ENCODE data around the gene NCOA1. TPM values are rescaled to one million over a fixed set of nuclear protein-coding genes. Genes with fewer than 3 reads are reported as not detected.
A peak's percentile ranks its signal among the peaks of the same experiment; 100 is the strongest.

NCOA1 gene
- total RNA-seq, 2 experiments from 2014 or later, result 35.5 to 40.6 TPM

DNA sequence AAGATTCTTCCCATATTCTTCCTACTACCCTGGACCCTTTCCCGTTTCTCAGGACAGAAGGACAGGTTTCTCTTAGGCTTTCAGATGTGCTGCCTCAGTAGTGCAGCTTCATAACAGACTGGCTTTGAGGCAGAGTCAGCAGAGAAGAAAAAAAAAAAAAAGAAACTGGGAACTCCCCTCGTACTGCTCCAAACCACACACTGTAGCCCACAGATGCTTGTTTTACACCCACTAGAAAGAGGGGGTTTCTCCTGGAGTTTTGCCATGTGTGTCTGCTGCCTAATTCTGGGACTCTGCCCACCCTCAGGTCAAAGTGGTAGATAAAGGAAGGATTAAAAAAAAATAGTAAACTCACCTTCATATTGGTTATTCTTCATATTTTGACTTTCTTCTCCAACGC, 95.9 kb downstream of the NCOA1 start:
- intact Hi-C loops (cut with DNase I, micrococcal nuclease), result no loop called here
- Mint-ChIP-seq H3K9me3 (no peaks in the 10 kb centered on the region), H3K36me3 (ENCODE audit: low read depth) (peaks cover 68% of the 10 kb centered on the region), H3K4me1 (ENCODE audit: low read depth) (peaks cover 42% of the 10 kb centered on the region), H3K27ac (no peak overlapping the region), H3K4me3 (no peak overlapping the region), H3K27me3 (no peaks in the 10 kb centered on the region)
- Histone ChIP-seq H3K36me3 (ENCODE audit: insufficient read depth, low read length) (peaks cover 9% of the 10 kb centered on the region), H3K27me3 (ENCODE audit: control insufficient read depth in 1 of 2, insufficient read depth in 2 of 2, low read length in 2 of 2) (no peaks in the 10 kb centered on the region), H3K4me3 (ENCODE audit: low read length) (no peak overlapping the region), H3K9me3 (ENCODE audit: control insufficient read depth in 1 of 2, insufficient read depth in 1 of 2, low read length in 2 of 2) (no peaks in the 10 kb centered on the region), H3K27ac (ENCODE audit: low read depth in 1 of 2, low read length in 2 of 2) (no peak overlapping the region), H3K4me1 (ENCODE audit: insufficient read depth, low read length) (peaks cover 10% of the 10 kb centered on the region)
- ATAC-seq (ENCODE audit: poor library complexity) (peak; percentile 26), DNase-seq (peak in 3 of 14 experiments; percentile 9 to 66 (median 55))
- ChIA-PET CTCF (no interaction called here), POLR2A (no interaction called here)
- TF ChIP-seq, protein P1, sequence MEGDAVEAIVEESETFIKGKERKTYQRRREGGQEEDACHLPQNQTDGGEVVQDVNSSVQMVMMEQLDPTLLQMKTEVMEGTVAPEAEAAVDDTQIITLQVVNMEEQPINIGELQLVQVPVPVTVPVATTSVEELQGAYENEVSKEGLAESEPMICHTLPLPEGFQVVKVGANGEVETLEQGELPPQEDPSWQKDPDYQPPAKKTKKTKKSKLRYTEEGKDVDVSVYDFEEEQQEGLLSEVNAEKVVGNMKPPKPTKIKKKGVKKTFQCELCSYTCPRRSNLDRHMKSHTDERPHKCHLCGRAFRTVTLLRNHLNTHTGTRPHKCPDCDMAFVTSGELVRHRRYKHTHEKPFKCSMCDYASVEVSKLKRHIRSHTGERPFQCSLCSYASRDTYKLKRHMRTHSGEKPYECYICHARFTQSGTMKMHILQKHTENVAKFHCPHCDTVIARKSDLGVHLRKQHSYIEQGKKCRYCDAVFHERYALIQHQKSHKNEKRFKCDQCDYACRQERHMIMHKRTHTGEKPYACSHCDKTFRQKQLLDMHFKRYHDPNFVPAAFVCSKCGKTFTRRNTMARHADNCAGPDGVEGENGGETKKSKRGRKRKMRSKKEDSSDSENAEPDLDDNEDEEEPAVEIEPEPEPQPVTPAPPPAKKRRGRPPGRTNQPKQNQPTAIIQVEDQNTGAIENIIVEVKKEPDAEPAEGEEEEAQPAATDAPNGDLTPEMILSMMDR (IDR thresholded peaks at IDR 0.05), result no peak

DNA sequence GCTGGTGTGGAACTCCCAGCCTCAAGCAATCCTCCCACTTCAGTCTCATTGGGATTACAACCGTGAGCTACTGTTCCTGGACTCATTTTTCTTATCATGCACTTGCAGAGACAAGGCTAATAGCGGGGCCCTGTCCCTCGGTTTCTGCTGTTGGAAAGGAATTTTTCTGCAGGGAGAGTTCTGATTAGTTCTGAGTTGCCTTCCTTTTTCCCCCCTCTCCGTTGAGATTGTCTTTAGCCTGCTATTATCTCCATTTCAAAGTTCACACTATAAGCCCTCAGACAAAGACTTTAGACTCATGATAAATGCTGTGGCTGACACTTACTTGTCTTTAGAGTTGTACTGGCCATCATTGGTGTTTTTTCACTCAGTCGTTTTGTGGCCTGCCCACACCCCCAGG, 97.2 kb downstream of the NCOA1 start:
- ChIA-PET CTCF (no interaction called here), POLR2A (interaction anchor here (0.6 kb wide), 1 partner anchor 140 kb away, joined by 3 read pairs; no protein-coding TSS in a partner anchor)
- intact Hi-C loops (cut with DNase I, micrococcal nuclease), result no loop called here
- Mint-ChIP-seq H3K27ac (no peak overlapping the region), H3K36me3 (ENCODE audit: low read depth) (peaks cover 56% of the 10 kb centered on the region), H3K27me3 (no peaks in the 10 kb centered on the region), H3K4me3 (no peak overlapping the region), H3K4me1 (ENCODE audit: low read depth) (peaks cover 46% of the 10 kb centered on the region), H3K9me3 (no peaks in the 10 kb centered on the region)
- Histone ChIP-seq H3K4me3 (ENCODE audit: low read length) (no peak overlapping the region), H3K9me3 (ENCODE audit: control insufficient read depth in 1 of 2, insufficient read depth in 1 of 2, low read length in 2 of 2) (no peaks in the 10 kb centered on the region), H3K27ac (ENCODE audit: low read depth in 1 of 2, low read length in 2 of 2) (no peak overlapping the region), H3K27me3 (ENCODE audit: control insufficient read depth in 1 of 2, insufficient read depth in 2 of 2, low read length in 2 of 2) (no peaks in the 10 kb centered on the region), H3K4me1 (ENCODE audit: insufficient read depth, low read length) (peaks cover 10% of the 10 kb centered on the region), H3K36me3 (ENCODE audit: insufficient read depth, low read length) (peaks cover 9% of the 10 kb centered on the region)
- ATAC-seq (ENCODE audit: poor library complexity) (no peak), DNase-seq (no peak)
- TF ChIP-seq, protein P1 (IDR thresholded peaks at IDR 0.05), result no peak

DNA sequence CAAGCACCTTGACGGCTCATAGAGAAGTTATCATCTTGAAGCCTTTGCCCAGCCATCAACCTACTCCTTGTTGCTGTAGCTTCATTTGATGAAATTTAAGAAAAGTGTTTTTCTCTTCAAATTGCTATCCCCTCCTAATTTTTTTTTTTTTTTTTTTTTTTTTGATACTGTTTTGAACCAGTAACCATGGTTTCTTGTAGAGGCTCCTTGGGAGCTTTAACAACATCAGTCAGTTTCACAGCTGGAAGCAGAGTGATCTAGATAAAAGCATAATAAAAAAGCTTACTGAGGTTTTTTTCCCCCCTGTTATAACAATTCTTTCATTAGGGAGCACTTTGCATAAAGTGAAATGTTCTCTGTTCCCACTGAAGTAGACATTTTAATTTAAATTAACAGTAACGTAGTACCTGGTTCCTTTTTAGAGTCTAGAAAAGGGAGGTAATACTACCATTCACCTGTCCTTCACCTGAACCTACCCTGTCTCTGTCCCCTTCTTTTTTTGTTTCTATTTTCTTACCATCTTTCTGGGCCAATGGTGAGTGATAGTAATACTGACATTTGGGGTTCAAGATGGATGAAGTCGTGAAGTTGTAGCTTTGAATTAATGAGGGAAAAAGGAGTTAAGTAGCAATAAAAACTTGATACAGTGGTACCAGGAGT, 101.5 kb downstream of the NCOA1 start:
- ATAC-seq (ENCODE audit: poor library complexity) (no peak), DNase-seq (no peak)
- Mint-ChIP-seq H3K4me3 (no peak overlapping the region), H3K27ac (no peak overlapping the region), H3K4me1 (ENCODE audit: low read depth) (peaks cover 41% of the 10 kb centered on the region), H3K9me3 (no peaks in the 10 kb centered on the region), H3K27me3 (no peaks in the 10 kb centered on the region), H3K36me3 (ENCODE audit: low read depth) (peaks cover 23% of the 10 kb centered on the region)
- ChIA-PET CTCF (no interaction called here), POLR2A (no interaction called here)
- H3K4me1 ChIP-seq (ENCODE audit: insufficient read depth, low read length), result no peaks in the 10 kb centered on the region
- no peaks in the 10 kb centered on the region for H3K9me3 ChIP-seq (ENCODE audit: control insufficient read depth in 1 of 2, insufficient read depth in 1 of 2, low read length in 2 of 2)
- no peaks in the 10 kb centered on the region for H3K27me3 ChIP-seq (ENCODE audit: control insufficient read depth in 1 of 2, insufficient read depth in 2 of 2, low read length in 2 of 2)
- H3K27ac ChIP-seq (ENCODE audit: low read depth in 1 of 2, low read length in 2 of 2), result no peak overlapping the region
- H3K36me3 ChIP-seq (ENCODE audit: insufficient read depth, low read length), result peaks cover 9% of the 10 kb centered on the region
- TF ChIP-seq, protein P1 (IDR thresholded peaks at IDR 0.05), result no peak
- no peak overlapping the region for H3K4me3 ChIP-seq (ENCODE audit: low read length)
- intact Hi-C loops (cut with DNase I, micrococcal nuclease), result loop anchor here in 1 of 2 experiments (10.0 kb wide), 1 partner anchor 232 kb away; no protein-coding TSS in a partner anchor

All from CD4-positive, alpha-beta T cell (primary cell).